ENCODE results near the gene ABHD3.
A peak's percentile ranks its signal among the peaks of the same experiment; 100 is the strongest.
"Not testable (repeated sequence)": the region's sequence is repeated elsewhere in the genome, so short reads cannot be mapped to it uniquely, and the experiment has no call there.

Gene ABHD3, protein sequence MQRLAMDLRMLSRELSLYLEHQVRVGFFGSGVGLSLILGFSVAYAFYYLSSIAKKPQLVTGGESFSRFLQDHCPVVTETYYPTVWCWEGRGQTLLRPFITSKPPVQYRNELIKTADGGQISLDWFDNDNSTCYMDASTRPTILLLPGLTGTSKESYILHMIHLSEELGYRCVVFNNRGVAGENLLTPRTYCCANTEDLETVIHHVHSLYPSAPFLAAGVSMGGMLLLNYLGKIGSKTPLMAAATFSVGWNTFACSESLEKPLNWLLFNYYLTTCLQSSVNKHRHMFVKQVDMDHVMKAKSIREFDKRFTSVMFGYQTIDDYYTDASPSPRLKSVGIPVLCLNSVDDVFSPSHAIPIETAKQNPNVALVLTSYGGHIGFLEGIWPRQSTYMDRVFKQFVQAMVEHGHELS

GRCh38 chr18:21704603-21705364, at the start of gene ABHD3:
Gene ABHD3, minus strand, starts transcription at chr18:21704774. Its CDS starts 109 bp downstream, at chr18:21704665.
- peak; percentile 80 to 84 for DNase-seq (ENCODE audit: low read depth in 2 of 2)

GRCh38 chr18:21747764-21748693, 43.5 kb upstream of the ABHD3 start:
- no peak for DNase-seq (ENCODE audit: low read depth in 2 of 2)

DNA sequence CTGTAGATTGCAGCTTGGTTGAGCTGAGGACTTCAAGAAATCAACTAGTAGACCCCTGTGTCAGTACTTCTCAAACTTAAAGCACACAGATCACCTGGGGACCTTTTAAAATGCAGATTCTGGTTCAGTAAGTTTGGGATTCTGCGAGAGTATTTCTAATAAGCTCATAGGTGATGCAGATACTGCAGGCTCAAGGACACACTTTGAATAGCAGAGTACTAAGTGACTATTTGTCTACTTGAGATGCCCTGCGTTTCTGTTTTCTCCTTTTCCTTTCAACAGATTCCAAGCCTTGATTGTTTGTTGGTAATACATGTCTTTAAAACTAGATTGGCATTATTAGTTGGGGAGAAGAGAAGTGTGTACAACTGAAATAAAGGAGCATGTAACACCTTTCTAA, 42.7 kb upstream of the ABHD3 start:
- no peak for DNase-seq (ENCODE audit: low read depth in 2 of 2)

- DNase-seq (ENCODE audit: low read depth in 2 of 2), result no peak
Measured at GRCh38 chr18:21745231-21745630, 40.7 kb upstream of the ABHD3 start.

DNA sequence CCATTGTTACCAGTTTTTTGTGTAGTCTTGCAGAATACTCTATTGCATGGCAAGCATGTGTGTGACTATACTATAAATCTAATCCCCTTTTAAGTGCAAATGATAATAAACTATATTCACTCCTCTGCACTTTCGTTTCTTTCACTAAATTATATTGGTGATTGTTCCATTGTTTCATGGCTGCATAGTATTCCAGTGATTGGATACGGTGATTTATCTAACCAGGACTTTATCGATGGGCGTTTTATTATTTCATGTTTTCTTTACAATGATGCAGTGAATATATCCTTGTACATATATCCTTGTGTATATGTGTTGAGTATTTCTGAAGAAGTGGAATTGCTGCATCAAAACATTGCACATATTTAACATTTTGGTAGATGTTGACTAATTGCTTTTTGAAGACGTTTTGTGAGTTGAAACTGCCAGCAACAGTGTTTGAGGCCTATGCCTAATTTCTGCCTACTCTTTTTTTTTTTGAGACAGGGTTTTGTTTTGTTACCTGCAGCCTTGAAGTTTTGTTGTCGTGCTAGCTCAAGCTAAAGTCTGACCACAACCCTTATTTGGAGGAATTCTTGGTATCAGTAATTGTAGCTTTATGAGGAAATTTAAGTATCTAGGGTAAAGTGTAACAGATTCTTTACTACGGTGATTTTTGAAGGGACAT, 38.7 kb upstream of the ABHD3 start:
- DNase-seq (ENCODE audit: low read depth in 2 of 2), result no peak

GRCh38 chr18:21742315-21742687, 37.7 kb upstream of the ABHD3 start:
- no peak for DNase-seq (ENCODE audit: low read depth in 2 of 2)

GRCh38 chr18:21741562-21742314, 37.2 kb upstream of the ABHD3 start:
- no peak for DNase-seq (ENCODE audit: low read depth in 2 of 2)

DNA sequence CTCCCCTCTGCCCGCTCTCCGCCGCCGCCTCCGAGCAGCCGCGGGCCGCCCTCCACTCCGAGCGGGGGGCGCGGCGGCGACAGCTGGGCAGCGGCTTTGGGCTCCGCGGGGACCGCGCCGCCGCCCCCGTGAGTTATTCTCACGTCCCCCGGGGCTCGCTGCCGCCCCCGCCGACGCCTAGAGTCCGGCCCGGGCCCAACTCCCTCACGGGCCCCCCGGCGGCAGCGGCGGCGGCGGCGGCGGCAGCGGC, 36.7 kb upstream of the ABHD3 start:
- peak in 1 of 2 donors; percentile 50 for DNase-seq (ENCODE audit: low read depth in 2 of 2)

GRCh38 chr18:21740538-21741311, 36.2 kb upstream of the ABHD3 start, which contains the start of gene MIB1:
Gene MIB1, plus strand, starts transcription at chr18:21740792. Its CDS starts 792 bp downstream, at chr18:21741584.
- DNase-seq (ENCODE audit: low read depth in 2 of 2), result peak; percentile 97 to 99

GRCh38 chr18:21739604-21740537, 35.3 kb upstream of the ABHD3 start:
- no peak for DNase-seq (ENCODE audit: low read depth in 2 of 2)

GRCh38 chr18:21736926-21737325, 32.4 kb upstream of the ABHD3 start:
- DNase-seq (ENCODE audit: low read depth in 2 of 2), result not testable (repeated sequence)

- DNase-seq (ENCODE audit: low read depth in 2 of 2), result peak; percentile 11 to 17
Measured at GRCh38 chr18:21735452-21736015, 31.0 kb upstream of the ABHD3 start.

DNA sequence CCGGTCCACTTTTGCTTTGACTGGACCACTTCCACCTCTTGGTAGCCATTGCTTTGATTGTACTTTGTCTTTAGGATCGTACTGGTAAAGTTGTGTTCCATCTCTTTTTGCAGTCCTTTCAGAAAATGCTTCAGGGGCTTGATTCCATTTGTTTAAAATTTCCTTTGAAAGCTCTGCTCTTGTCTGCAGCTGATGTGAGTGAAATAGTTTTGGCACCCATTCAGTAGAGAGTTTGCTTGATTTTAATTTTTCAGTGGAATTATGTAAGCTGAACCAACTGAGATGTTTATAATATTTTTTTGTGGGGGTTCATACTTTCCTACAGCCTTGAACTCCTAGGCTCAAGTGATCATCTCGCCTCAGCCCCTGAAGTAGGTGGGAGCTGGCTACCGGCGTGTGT, 28.4 kb upstream of the ABHD3 start:
- DNase-seq (ENCODE audit: low read depth in 2 of 2), result no peak

- DNase-seq (ENCODE audit: low read depth in 2 of 2), result no peak
Measured at GRCh38 chr18:21727702-21728101, 23.1 kb upstream of the ABHD3 start.

- DNase-seq (ENCODE audit: low read depth in 2 of 2), result no peak
Measured at GRCh38 chr18:21725201-21725600, 20.6 kb upstream of the ABHD3 start.

- no peak for DNase-seq (ENCODE audit: low read depth in 2 of 2)
Measured at GRCh38 chr18:21722687-21723086, 18.1 kb upstream of the ABHD3 start.

GRCh38 chr18:21714474-21714873, 9.9 kb upstream of the ABHD3 start:
- no peak for DNase-seq (ENCODE audit: low read depth in 2 of 2)

- not testable (repeated sequence) for DNase-seq (ENCODE audit: low read depth in 2 of 2)
Measured at GRCh38 chr18:21707130-21707529, 2.6 kb upstream of the ABHD3 start.

Data from stimulated activated CD4-positive, alpha-beta T cell treated with anti-CD3 and anti-CD28 coated beads, Interleukin-1b, Interleukin-23, amount 100 ng/mL, for 4 hours (primary cell).